Neural cell (in vitro differentiated cells): ENCODE measurements around the gene CADM1. TPM values are rescaled to one million over a fixed set of nuclear protein-coding genes. Genes with fewer than 3 reads are reported as not detected.

Experiments
- H2AFZ ChIP-seq: fragments of 200-600, 300-800 bp; sonication (generic), shearing (Covaris generic); 2 replicates; pipeline ENCODE4 v1.6.0; 2014; ENCODE audit warnings: low read depth, mild to moderate bottlenecking, antibody characterized with exemption, low read length, moderate library complexity
- H3F3A ChIP-seq: fragments of 200-600 bp; shearing (Covaris generic); 2 replicates; pipeline ENCODE4 v1.6.1; 2016; ENCODE audit warnings: mild to moderate bottlenecking, moderate library complexity, mixed read lengths, antibody characterized with exemption, low read length; ENCODE audit not compliant: insufficient read depth, poor library complexity, severe bottlenecking
- H3K27ac ChIP-seq: fragments of 200-600, 300-800 bp; sonication (generic), shearing (Covaris generic); 2 replicates; pipeline ENCODE4 v1.5.1; 2014; ENCODE audit warnings: mild to moderate bottlenecking, low read length, moderate library complexity
- H3K27me3 ChIP-seq: fragments of 300-800, 200-600 bp; sonication (generic), shearing (Covaris generic); 2 replicates; pipeline ENCODE4 v1.6.0; 2014; ENCODE audit warnings: mild to moderate bottlenecking, low read depth, low read length, moderate library complexity; ENCODE audit not compliant: insufficient read depth
- H3K36me3 ChIP-seq: fragments of 300-800, 200-600 bp; sonication (generic), shearing (Covaris generic); 2 replicates; pipeline ENCODE4 v1.5.1; 2014; ENCODE audit warnings: mild to moderate bottlenecking, antibody characterized with exemption, low read length, moderate library complexity; ENCODE audit not compliant: insufficient read depth
- H3K4me2 ChIP-seq: fragments of 300-800, 200-600 bp; sonication (generic), shearing (Covaris generic); 2 replicates; pipeline ENCODE4 v1.6.0; 2014; ENCODE audit warnings: mild to moderate bottlenecking, low read length
- H3K4me3 ChIP-seq: fragments of 300-800, 200-600 bp; sonication (generic), shearing (Covaris generic); 2 replicates; pipeline ENCODE4 v1.5.1; 2014; ENCODE audit warnings: mild to moderate bottlenecking, low read length, moderate library complexity
- H3K79me2 ChIP-seq: fragments of 200-600 bp; shearing (Covaris generic); replicated peaks from 2 replicates; pipeline ENCODE4 v1.6.0; 2014; ENCODE audit warnings: mild to moderate bottlenecking, low read length, moderate library complexity; ENCODE audit not compliant: insufficient read depth
- H3K9ac ChIP-seq: fragments of 300-800, 200-600 bp; sonication (generic), shearing (Covaris generic); 2 replicates; pipeline ENCODE4 v1.6.1; 2016; ENCODE audit warnings: mild to moderate bottlenecking, low read length, mixed read lengths
- H3K9me2 ChIP-seq: fragments of 200-600 bp; shearing (Covaris generic); 2 replicates; pipeline ENCODE4 v1.6.1; 2016; ENCODE audit warnings: mild to moderate bottlenecking, low read length, mixed read lengths; ENCODE audit not compliant: insufficient read depth
- H3K9me3 ChIP-seq: fragments of 200-600, 300-800 bp; sonication (generic), shearing (Covaris generic); 2 replicates; pipeline ENCODE4 v1.6.1; 2016; ENCODE audit warnings: mild to moderate bottlenecking, mixed run types, low read length, moderate library complexity, mixed read lengths
- H4K20me1 ChIP-seq: fragments of 200-600 bp; shearing (Covaris generic); 2 replicates; pipeline ENCODE4 v1.6.1; 2016; ENCODE audit warnings: mild to moderate bottlenecking, mixed run types; ENCODE audit not compliant: insufficient read depth
- CTCF ChIP-seq: fragments of 450-650 bp; IDR thresholded peaks from 2 replicates; pipeline ENCODE4 v1.5.1; 2014; ENCODE audit warnings: antibody characterized with exemption, mild to moderate bottlenecking, moderate library complexity; ENCODE audit not compliant: poor library complexity, severe bottlenecking
- EP300 ChIP-seq: fragments of 450-650 bp; conservative IDR thresholded peaks from 2 replicates; pipeline ENCODE4 v1.6.1; 2014; ENCODE audit warnings: antibody characterized with exemption, mild to moderate bottlenecking, moderate library complexity; ENCODE audit not compliant: poor library complexity, severe bottlenecking
- EZH2 ChIP-seq: fragments of 200-600, 300-800 bp; shearing (Covaris generic), sonication (generic); IDR thresholded peaks from 2 replicates; pipeline ENCODE4 v1.6.1; 2014; ENCODE audit warnings: antibody characterized with exemption, low read length, borderline replicate concordance, mild to moderate bottlenecking; ENCODE audit not compliant: insufficient read depth, poor library complexity, severe bottlenecking
- MXI1 ChIP-seq: fragments of 450-650 bp; conservative IDR thresholded peaks from 2 replicates; pipeline ENCODE4 v1.6.1; 2014; ENCODE audit warnings: antibody characterized with exemption, mild to moderate bottlenecking; ENCODE audit not compliant: poor library complexity, severe bottlenecking
- POLR2AphosphoS5 ChIP-seq: IDR thresholded peaks from 2 replicates; pipeline ENCODE4 v1.6.1; 2012
- RAD21 ChIP-seq: fragments of 450-650 bp; conservative IDR thresholded peaks from 2 replicates; pipeline ENCODE4 v1.6.1; 2014; ENCODE audit warnings: antibody characterized with exemption, mild to moderate bottlenecking, moderate library complexity
- REST ChIP-seq: IDR thresholded peaks from 2 replicates; pipeline ENCODE4 v1.6.1; 2012; ENCODE audit warnings: borderline replicate concordance
- SMC3 ChIP-seq: fragments of 450-650 bp; conservative IDR thresholded peaks from 2 replicates; pipeline ENCODE4 v1.6.1; 2014; ENCODE audit warnings: antibody characterized with exemption, mild to moderate bottlenecking, moderate library complexity; ENCODE audit not compliant: poor library complexity
- TAF1 ChIP-seq: IDR thresholded peaks from 2 replicates; pipeline ENCODE4 v1.6.1; 2012; ENCODE audit warnings: low read depth
- polyA plus RNA-seq: library from polyadenylated mRNA; depleted of rRNA; stranded (reverse); fragments of >200 nt; gene quantifications from 2 replicates; pipeline ENCODE4 v1.2.3, GENCODE V29; 2014

CADM1 gene
- polyA plus RNA-seq, 1 donor from 2014 or later = 92.1 TPM

GRCh38 chr11:115188188-115188897 is 315.9 kb downstream of the CADM1 start:
- no peaks in the 10 kb centered on the region for H3F3A ChIP-seq
- H3K9ac ChIP-seq = no peak overlapping the region
- no peak overlapping the region for H3K27ac ChIP-seq
- H3K9me2 ChIP-seq = no peaks in the 10 kb centered on the region
- H3K4me2 ChIP-seq = no peak overlapping the region
- no peaks in the 10 kb centered on the region for H3K36me3 ChIP-seq
- no peaks in the 10 kb centered on the region for H3K9me3 ChIP-seq
- H3K27me3 ChIP-seq = no peaks in the 10 kb centered on the region
- H4K20me1 ChIP-seq = no peaks in the 10 kb centered on the region
- no peak for TF ChIP-seq CTCF
- no peak for TF ChIP-seq MXI1
- no peak for TF ChIP-seq TAF1
- TF ChIP-seq RAD21 = no peak
- no peak for TF ChIP-seq EP300
- TF ChIP-seq REST = no peak
- TF ChIP-seq EZH2 = no peak
- TF ChIP-seq SMC3 = no peak
- TF ChIP-seq POLR2AphosphoS5 = no peak
- no peaks in the 10 kb centered on the region for H3K79me2 ChIP-seq
- H2AFZ ChIP-seq = no peak overlapping the region
- H3K4me3 ChIP-seq = no peak overlapping the region

DNA sequence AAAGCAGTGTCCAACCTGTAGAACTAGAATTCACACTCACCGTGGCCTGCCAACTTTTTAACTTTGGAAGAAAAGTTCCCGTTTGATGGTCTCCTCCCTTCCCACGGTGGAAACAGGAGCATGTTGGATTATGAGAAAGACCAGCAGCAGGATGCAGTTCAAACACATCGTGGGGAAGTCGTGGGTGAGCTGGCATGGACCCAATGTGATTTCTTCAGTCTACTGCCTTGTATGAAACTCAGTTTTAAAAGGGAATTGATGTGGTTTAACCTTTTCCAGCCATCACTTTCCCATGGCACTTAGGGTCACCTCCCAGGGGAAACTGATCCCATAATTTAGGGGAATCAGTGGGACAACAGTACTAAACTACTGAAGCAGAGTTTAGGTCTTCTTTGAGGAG is 318.3 kb downstream of the CADM1 start:
- H3K27me3 ChIP-seq = no peaks in the 10 kb centered on the region
- no peaks in the 10 kb centered on the region for H3K36me3 ChIP-seq
- no peak overlapping the region for H3K4me2 ChIP-seq
- no peak overlapping the region for H2AFZ ChIP-seq
- no peaks in the 10 kb centered on the region for H3K79me2 ChIP-seq
- no peak overlapping the region for H3K27ac ChIP-seq
- H3K9me2 ChIP-seq = no peaks in the 10 kb centered on the region
- H3K9me3 ChIP-seq = no peaks in the 10 kb centered on the region
- no peak overlapping the region for H3K4me3 ChIP-seq
- TF ChIP-seq POLR2AphosphoS5 (no peak), EP300 (no peak), SMC3 (no peak), RAD21 (no peak), EZH2 (no peak), REST (no peak), MXI1 (no peak), TAF1 (no peak), CTCF (no peak)
- H3K9ac ChIP-seq = no peak overlapping the region
- H4K20me1 ChIP-seq = no peaks in the 10 kb centered on the region
- no peaks in the 10 kb centered on the region for H3F3A ChIP-seq
